Measurements from ENCODE around the gene FBXL17.

DNA sequence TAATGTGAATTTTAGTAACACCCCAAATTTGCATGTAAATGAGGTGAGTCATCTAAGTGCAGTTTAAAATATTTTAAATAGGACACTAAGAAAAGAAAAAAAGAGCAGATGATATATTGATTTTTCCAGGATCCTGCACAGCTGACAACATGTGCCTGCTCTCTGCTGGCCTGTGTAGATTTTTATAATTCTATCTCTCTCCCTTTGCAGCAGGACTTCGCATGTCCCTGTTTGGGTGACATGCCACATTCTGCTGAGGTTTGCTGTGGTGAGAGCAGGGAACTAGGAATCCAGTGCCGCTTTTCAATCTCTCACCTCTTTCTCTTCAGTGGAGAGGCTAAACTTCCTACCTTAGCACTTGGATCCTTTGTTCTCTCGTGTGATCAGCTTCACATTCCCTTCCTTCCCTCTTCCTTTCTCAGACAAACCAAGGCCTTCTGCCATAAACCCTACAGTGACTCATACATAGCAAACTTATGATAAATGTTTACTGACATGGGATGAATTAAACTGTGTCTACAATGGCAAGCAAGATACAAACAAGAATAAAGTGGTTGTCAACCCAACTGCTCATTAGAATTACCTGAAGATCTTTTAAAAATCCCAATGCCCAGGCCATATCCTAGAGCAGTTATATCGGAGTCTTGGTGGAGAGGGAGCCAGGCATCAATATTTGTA lies 512.3 kb downstream of the FBXL17 start:
- TF ChIP-seq, protein P1, sequence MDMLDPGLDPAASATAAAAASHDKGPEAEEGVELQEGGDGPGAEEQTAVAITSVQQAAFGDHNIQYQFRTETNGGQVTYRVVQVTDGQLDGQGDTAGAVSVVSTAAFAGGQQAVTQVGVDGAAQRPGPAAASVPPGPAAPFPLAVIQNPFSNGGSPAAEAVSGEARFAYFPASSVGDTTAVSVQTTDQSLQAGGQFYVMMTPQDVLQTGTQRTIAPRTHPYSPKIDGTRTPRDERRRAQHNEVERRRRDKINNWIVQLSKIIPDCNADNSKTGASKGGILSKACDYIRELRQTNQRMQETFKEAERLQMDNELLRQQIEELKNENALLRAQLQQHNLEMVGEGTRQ (IDR thresholded peaks at IDR 0.05; ENCODE audit: low read depth, low read length) = no peak
- TF ChIP-seq, protein P1 (CRISPR knock-in tag; IDR thresholded peaks at IDR 0.05; ENCODE audit: borderline replicate concordance) = no peak
- TF ChIP-seq CTCF (CRISPR knock-in tag; IDR thresholded peaks at IDR 0.05) (no peak), ATF2 (CRISPR knock-in tag; IDR thresholded peaks at IDR 0.05) (no peak), PBX3 (CRISPR knock-in tag; IDR thresholded peaks at IDR 0.05; ENCODE audit: borderline replicate concordance) (no peak), POLR2AphosphoS5 (IDR thresholded peaks at IDR 0.05; ENCODE audit: low read depth, low read length) (no peak), ZNF274 (CRISPR knock-in tag; IDR thresholded peaks at IDR 0.05) (no peak), SUZ12 (IDR thresholded peaks at IDR 0.05; ENCODE audit: low read depth, low read length) (no peak), NFRKB (IDR thresholded peaks at IDR 0.05) (no peak), GABPA (IDR thresholded peaks at IDR 0.05; ENCODE audit: low read depth, low read length) (no peak), GABPA (CRISPR knock-in tag; IDR thresholded peaks at IDR 0.05; ENCODE audit: low read depth) (no peak)
